B cell (primary cell): ENCODE results near the gene ARHGAP26. TPM values are rescaled to one million over a fixed set of nuclear protein-coding genes. Genes with fewer than 3 reads are reported as not detected.

Experiments used
- ATAC-seq: fragments of 200-7000 bp; cut with Tn5 transposase; one replicate; pipeline ENCODE4 v1.10.0; 2021; ENCODE audit warnings: low read depth, mild to moderate bottlenecking, moderate number of reproducible peaks, moderate library complexity
- CTCF ChIA-PET: fragments of 350-600 bp; sonication (Branson Sonifier 250); formaldehyde crosslinking; loops from one replicate; lab custom pipeline; 2021; ENCODE audit warnings: antibody characterized with exemption, inconsistent platforms; lab: Charles Lee
- POLR2A ChIA-PET: fragments of 350-600 bp; sonication (Branson Sonifier 250); formaldehyde crosslinking; loops from one replicate; lab custom pipeline; 2021; ENCODE audit warnings: antibody characterized with exemption; lab: Charles Lee
- DNase-seq: peaks from one replicate; pipeline ENCODE4 v3.0.0; 2013
- H2AFZ ChIP-seq: 2 replicates; pipeline ENCODE4 v1.6.1; 2012; ENCODE audit warnings: mild to moderate bottlenecking, low read depth, low read length; ENCODE audit not compliant: insufficient read depth, poor library complexity, severe bottlenecking
- H3K27ac ChIP-seq, 2 donors: 1 replicate in 1 of 2; 2 replicates in 1 of 2; pipeline ENCODE4 v1.5.1; 2012 to 2013; ENCODE audit warnings: low read length in 2 of 2, mild to moderate bottlenecking in 2 of 2, moderate library complexity in 1 of 2
- H3K27me3 ChIP-seq, 4 experiments: fragments of 200-600 bp in 1 of 4; sonication (generic) in 1 of 4; replicated peaks in 1 of 4; 1 replicate in 2 of 4; 2 replicates in 2 of 4; pipeline versions ENCODE4 v1.6.1 to v1.7.0; 2013 to 2016; ENCODE audit warnings: low read length in 3 of 4, mild to moderate bottlenecking in 2 of 4, mixed read lengths in 1 of 4, moderate library complexity in 1 of 4; ENCODE audit not compliant: insufficient read depth in 4 of 4, control insufficient read depth in 3 of 4; ENCODE audit errors: control extremely low read depth in 1 of 4
- H3K36me3 ChIP-seq, 2 experiments: replicated peaks in 1 of 2; 1 replicate in 1 of 2; 2 replicates in 1 of 2; pipeline versions ENCODE4 v1.6.1 to v1.7.1; 2013; ENCODE audit warnings: low read length in 1 of 2; ENCODE audit not compliant: insufficient read depth in 2 of 2, control insufficient read depth in 1 of 2; ENCODE audit errors: control extremely low read depth in 1 of 2, extremely low read depth in 1 of 2
- H3K4me1 ChIP-seq, 2 donors: fragments of 200-600 bp in 1 of 2; sonication (generic) in 1 of 2; 1 replicate in 1 of 2; 2 replicates in 1 of 2; pipeline versions ENCODE4 v1.5.1 to v1.6.1; 2013 to 2017; ENCODE audit warnings: low read length in 2 of 2; ENCODE audit not compliant: control insufficient read depth in 2 of 2, insufficient read depth in 2 of 2
- H3K4me2 ChIP-seq: replicated peaks from 2 replicates; pipeline ENCODE3; 2012; ENCODE audit warnings: mild to moderate bottlenecking, low read depth, low read length; ENCODE audit not compliant: poor library complexity, severe bottlenecking
- H3K4me3 ChIP-seq, 5 experiments: fragments of 200-600 bp in 1 of 5; sonication (generic) in 1 of 5; 1 replicate in 3 of 5; 2 replicates in 2 of 5; pipeline versions ENCODE4 v1.5.1 to v1.7.0; 2011 to 2016; ENCODE audit warnings: low read length in 4 of 5, mild to moderate bottlenecking in 4 of 5, low read depth in 2 of 5, control low read depth in 1 of 5, moderate library complexity in 1 of 5; ENCODE audit not compliant: insufficient read depth in 1 of 5; ENCODE audit errors: control extremely low read depth in 1 of 5, extremely low read depth in 1 of 5
- H3K79me2 ChIP-seq: fragments of 200-600 bp; sonication (generic); one replicate; pipeline ENCODE4 v1.6.0; 2016; ENCODE audit warnings: low read length; ENCODE audit not compliant: control insufficient read depth, insufficient read depth
- H3K9ac ChIP-seq: fragments of 200-600 bp; sonication (generic); 2 replicates; pipeline ENCODE4 v1.6.1; 2017; ENCODE audit warnings: mild to moderate bottlenecking, low read length, moderate library complexity
- H3K9me3 ChIP-seq, 3 donors: one replicate each; pipeline versions ENCODE4 v1.6.1 to v1.7.1; 2013; ENCODE audit warnings: low read length in 2 of 3; ENCODE audit not compliant: control insufficient read depth in 2 of 3, insufficient read depth in 1 of 3; ENCODE audit errors: control extremely low read depth in 1 of 3
- H4K20me1 ChIP-seq: 2 replicates; pipeline ENCODE4 v1.6.0; 2012; ENCODE audit warnings: mild to moderate bottlenecking, low read length; ENCODE audit not compliant: insufficient read depth, control insufficient read depth, poor library complexity, severe bottlenecking
- H3K27ac Mint-ChIP-seq: one replicate; pipeline ENCODE4 v1.8.0; 2021; ENCODE audit warnings: mixed read lengths
- H3K27me3 Mint-ChIP-seq: one replicate; pipeline ENCODE4 v1.8.0; 2021; ENCODE audit warnings: mixed read lengths
- H3K4me1 Mint-ChIP-seq: one replicate; pipeline ENCODE4 v1.8.0; 2021; ENCODE audit warnings: mixed read lengths
- H3K4me3 Mint-ChIP-seq: one replicate; pipeline ENCODE4 v1.8.0; 2021; ENCODE audit warnings: mixed read lengths
- H3K9me3 Mint-ChIP-seq: one replicate; pipeline ENCODE4 v1.8.0; 2022; ENCODE audit warnings: mixed read lengths; ENCODE audit not compliant: insufficient read depth
- EZH2 ChIP-seq: IDR thresholded peaks from 2 replicates; pipeline ENCODE4 v1.6.1; 2012; ENCODE audit warnings: borderline replicate concordance, low read depth, mild to moderate bottlenecking, moderate library complexity, low read length; ENCODE audit not compliant: insufficient read depth, poor library complexity, severe bottlenecking
- WGBS: methylation state at CpG from one replicate; pipeline ENCODE4 v1.1.5; 2013; ENCODE audit warnings: missing lambda C conversion rate; ENCODE audit not compliant: insufficient coverage; 5-methylcytosine and 5-hydroxymethylcytosine counted together
- intact Hi-C: fragments of 100-400 bp; cut with micrococcal nuclease; formaldehyde crosslinking; loops from one replicate; pipeline ENCODE4 v1.10.0; 2022
- polyA plus RNA-seq: library from polyadenylated mRNA; depleted of rRNA; stranded (reverse); fragments of >200 nt; gene quantifications from 2 replicates; pipeline ENCODE4 v1.2.3, GENCODE V29; 2012
- total RNA-seq, 2 donors: library from RNA; stranded (reverse); fragments of 120-200 nt in 1 of 2; gene quantifications; 1 replicate in 1 of 2; 2 replicates in 1 of 2; pipeline versions ENCODE4 v1.2.3 to v1.2.4, GENCODE V29; 2013 to 2022
- TF ChIP-seq, protein P1 (sequence below): fragments of 200-600 bp; IDR thresholded peaks from one replicate; pipeline ENCODE4 v1.8.0; 2022; ENCODE audit warnings: antibody characterized with exemption, mild to moderate bottlenecking

The ARHGAP26 gene
- total and polyA plus RNA-seq, 2 donors (not counting 1 experiment from before 2014, with no cell fraction given): 1.8 to 22.5 TPM

DNA sequence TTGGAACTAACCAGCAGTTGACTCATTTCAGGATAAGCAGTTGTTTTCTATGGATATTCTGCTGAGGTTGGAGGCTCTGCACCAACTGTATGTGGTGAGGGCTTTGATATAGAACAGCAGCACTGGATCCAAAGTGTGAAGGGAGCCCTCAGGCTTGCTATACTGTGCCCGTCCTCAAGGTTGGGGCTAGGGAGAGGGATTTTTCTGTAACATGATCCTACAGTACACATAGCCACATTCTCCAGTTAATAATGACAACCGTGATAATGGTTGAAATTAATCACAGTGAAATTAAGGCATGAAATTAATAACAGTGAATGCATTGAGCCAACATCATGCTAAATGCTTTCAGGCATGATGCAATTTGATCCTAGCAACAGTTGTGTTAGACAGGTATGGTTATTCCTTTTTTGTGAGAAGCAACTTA is 36.7 kb downstream of the ARHGAP26 start:
- no peaks in the 10 kb centered on the region for H4K20me1 ChIP-seq
- no peaks in the 10 kb centered on the region for H3K9me3 Mint-ChIP-seq
- TF ChIP-seq, protein P1, sequence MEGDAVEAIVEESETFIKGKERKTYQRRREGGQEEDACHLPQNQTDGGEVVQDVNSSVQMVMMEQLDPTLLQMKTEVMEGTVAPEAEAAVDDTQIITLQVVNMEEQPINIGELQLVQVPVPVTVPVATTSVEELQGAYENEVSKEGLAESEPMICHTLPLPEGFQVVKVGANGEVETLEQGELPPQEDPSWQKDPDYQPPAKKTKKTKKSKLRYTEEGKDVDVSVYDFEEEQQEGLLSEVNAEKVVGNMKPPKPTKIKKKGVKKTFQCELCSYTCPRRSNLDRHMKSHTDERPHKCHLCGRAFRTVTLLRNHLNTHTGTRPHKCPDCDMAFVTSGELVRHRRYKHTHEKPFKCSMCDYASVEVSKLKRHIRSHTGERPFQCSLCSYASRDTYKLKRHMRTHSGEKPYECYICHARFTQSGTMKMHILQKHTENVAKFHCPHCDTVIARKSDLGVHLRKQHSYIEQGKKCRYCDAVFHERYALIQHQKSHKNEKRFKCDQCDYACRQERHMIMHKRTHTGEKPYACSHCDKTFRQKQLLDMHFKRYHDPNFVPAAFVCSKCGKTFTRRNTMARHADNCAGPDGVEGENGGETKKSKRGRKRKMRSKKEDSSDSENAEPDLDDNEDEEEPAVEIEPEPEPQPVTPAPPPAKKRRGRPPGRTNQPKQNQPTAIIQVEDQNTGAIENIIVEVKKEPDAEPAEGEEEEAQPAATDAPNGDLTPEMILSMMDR: no peak
- no peak for TF ChIP-seq EZH2
- H3K27ac ChIP-seq: no peak overlapping the region
- peaks cover 20% of the 10 kb centered on the region for H3K79me2 ChIP-seq
- no peaks in the 10 kb centered on the region for H3K9me3 ChIP-seq
- peak overlapping the region; percentile 52 for H3K4me3 Mint-ChIP-seq
- H3K27me3 Mint-ChIP-seq: no peaks in the 10 kb centered on the region
- H3K4me3 ChIP-seq: no peak overlapping the region
- peaks cover 29 to 30% of the 10 kb centered on the region in 2 donors for H3K4me1 ChIP-seq
- H3K4me2 ChIP-seq: no peak overlapping the region
- intact Hi-C loops: no loop called here
- H3K27me3 ChIP-seq: no peaks in the 10 kb centered on the region
- no peak overlapping the region for H3K27ac Mint-ChIP-seq
- no CpG with 5 or more reads among the region's 2 CpGs for WGBS
- POLR2A ChIA-PET: no interaction called here
- CTCF ChIA-PET: interaction anchor here (1.1 kb wide), 1 partner anchor 82 kb away, joined by 3 read pairs; no protein-coding TSS in a partner anchor
- ATAC-seq (no peak), DNase-seq (no peak)
- peaks cover 39% of the 10 kb centered on the region for H3K4me1 Mint-ChIP-seq
- no peak overlapping the region for H2AFZ ChIP-seq
- no peak overlapping the region for H3K9ac ChIP-seq
- no peaks in the 10 kb centered on the region for H3K36me3 ChIP-seq

DNA sequence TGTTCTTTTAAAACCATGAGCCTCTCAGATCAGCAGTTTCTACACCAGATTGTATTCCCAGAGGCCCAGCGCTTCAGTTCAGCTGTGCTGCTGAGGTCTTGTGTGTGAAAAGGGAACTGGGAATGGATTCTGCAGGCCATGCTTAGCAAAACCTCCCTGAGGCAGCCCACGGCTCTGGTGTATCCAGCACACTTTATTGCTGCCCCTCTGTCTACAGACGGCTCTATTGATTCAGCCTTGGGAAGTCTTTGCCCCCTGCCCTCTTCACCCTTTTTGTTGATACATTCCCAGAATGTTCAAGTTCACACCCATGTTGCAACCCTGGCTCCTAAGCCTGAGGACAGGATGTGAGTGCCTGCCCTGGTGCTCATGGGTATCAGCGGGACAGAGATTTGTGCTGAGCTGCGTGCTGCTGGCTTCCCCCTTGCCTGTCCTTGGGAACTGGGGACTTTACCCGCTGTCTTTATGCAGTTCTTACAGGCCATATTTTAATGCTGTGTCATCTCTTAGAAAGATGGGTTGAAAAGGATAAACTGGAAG is 37.3 kb downstream of the ARHGAP26 start:
- ChIA-PET CTCF (interaction anchor here (0.6 to 1.1 kb wide), 2 partner anchors 60 to 81 kb away, joined by 3 read pairs; no protein-coding TSS in a partner anchor), POLR2A (no interaction called here)
- Histone ChIP-seq H3K9ac (no peak overlapping the region), H3K27ac (no peak overlapping the region), H3K36me3 (no peaks in the 10 kb centered on the region), H3K27me3 (no peaks in the 10 kb centered on the region), H3K9me3 (no peaks in the 10 kb centered on the region), H3K4me1 (peaks cover 33 to 36% of the 10 kb centered on the region in 2 donors), H3K79me2 (peaks cover 20% of the 10 kb centered on the region), H3K4me2 (peak overlapping the region; percentile 17), H2AFZ (no peak overlapping the region), H4K20me1 (no peaks in the 10 kb centered on the region), H3K4me3 (no peak overlapping the region)
- peak overlapping the region; percentile 52 for H3K4me3 Mint-ChIP-seq
- ATAC-seq (peak; percentile 68), DNase-seq (peak; percentile 48)
- no peaks in the 10 kb centered on the region for H3K27me3 Mint-ChIP-seq
- H3K27ac Mint-ChIP-seq: peak overlapping the region; percentile 32
- peaks cover 40% of the 10 kb centered on the region for H3K4me1 Mint-ChIP-seq
- TF ChIP-seq, protein P1: no peak
- TF ChIP-seq EZH2: no peak
- 33% methylated on average over 5 of the region's 6 CpGs for WGBS
- H3K9me3 Mint-ChIP-seq: no peaks in the 10 kb centered on the region
- intact Hi-C loops: no loop called here
